Testis (tissue), 2 donors: ENCODE data around the gene DDC.

ENCODE experiments used
- POLR2A ChIP-seq: fragments of 450-650 bp; IDR thresholded peaks from one replicate; pipeline ENCODE4 v1.6.1; 2017; ENCODE audit warnings: antibody characterized with exemption, mild to moderate bottlenecking, moderate library complexity
- TF ChIP-seq, protein P1 (sequence below), 3 experiments: fragments of 450-650 bp in 2 of 3; fragments of 200-600 bp in 1 of 3; sonication (generic) in 1 of 3; IDR thresholded peaks; one replicate each; pipeline ENCODE4 v1.5.1; 2016 to 2019; ENCODE audit warnings: antibody characterized with exemption in 3 of 3, mild to moderate bottlenecking in 2 of 3, moderate library complexity in 1 of 3

DNA sequence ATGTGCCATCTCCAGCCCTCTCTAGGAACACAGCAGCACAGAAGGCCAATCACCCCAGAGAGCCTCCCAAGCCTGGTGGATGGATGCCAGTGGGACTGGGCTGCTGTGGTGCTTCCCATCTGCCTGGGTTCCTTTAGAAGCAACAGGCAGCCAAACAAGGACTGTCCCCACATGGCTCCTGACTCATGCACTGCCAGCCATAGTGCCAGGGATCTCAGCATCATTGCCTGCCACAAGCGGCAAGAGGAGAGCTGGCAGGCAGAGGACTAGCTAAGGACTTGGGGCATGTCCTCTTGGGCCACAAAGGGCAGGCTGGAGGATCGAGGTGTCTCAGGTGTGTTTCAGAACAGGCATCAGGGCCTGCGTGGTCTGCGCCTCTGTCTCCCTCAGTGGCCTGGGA, 91.7 kb downstream of the DDC start:
- TF ChIP-seq, protein P1, sequence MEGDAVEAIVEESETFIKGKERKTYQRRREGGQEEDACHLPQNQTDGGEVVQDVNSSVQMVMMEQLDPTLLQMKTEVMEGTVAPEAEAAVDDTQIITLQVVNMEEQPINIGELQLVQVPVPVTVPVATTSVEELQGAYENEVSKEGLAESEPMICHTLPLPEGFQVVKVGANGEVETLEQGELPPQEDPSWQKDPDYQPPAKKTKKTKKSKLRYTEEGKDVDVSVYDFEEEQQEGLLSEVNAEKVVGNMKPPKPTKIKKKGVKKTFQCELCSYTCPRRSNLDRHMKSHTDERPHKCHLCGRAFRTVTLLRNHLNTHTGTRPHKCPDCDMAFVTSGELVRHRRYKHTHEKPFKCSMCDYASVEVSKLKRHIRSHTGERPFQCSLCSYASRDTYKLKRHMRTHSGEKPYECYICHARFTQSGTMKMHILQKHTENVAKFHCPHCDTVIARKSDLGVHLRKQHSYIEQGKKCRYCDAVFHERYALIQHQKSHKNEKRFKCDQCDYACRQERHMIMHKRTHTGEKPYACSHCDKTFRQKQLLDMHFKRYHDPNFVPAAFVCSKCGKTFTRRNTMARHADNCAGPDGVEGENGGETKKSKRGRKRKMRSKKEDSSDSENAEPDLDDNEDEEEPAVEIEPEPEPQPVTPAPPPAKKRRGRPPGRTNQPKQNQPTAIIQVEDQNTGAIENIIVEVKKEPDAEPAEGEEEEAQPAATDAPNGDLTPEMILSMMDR (IDR thresholded peaks at IDR 0.05), result no peak
- no peak for TF ChIP-seq POLR2A
